Brain microvascular endothelial cell (primary cell): ENCODE measurements around the gene CEBPB.
A peak's percentile ranks its signal among the peaks of the same experiment; 100 is the strongest.

Experiments
- DNase-seq: peaks from one replicate; pipeline ENCODE4 v3.0.0-alpha.2; 2020
- H3K27ac ChIP-seq: fragments of 250-450 bp; sonication (Bioruptor Pico); 2 replicates; pipeline ENCODE4 v1.5.1; 2020; ENCODE audit warnings: mild to moderate bottlenecking, moderate library complexity
- H3K27me3 ChIP-seq: fragments of 250-450 bp; sonication (Bioruptor Pico); replicated peaks from 2 replicates; pipeline ENCODE4 v1.5.1; 2020; ENCODE audit warnings: mild to moderate bottlenecking
- H3K36me3 ChIP-seq: fragments of 250-450 bp; sonication (Bioruptor Pico); replicated peaks from 2 replicates; pipeline ENCODE4 v1.5.1; 2020; ENCODE audit warnings: mild to moderate bottlenecking
- H3K4me3 ChIP-seq: 2 replicates; pipeline ENCODE4 v1.5.1; 2011; ENCODE audit warnings: low read depth, mild to moderate bottlenecking, control low read depth, low read length, moderate library complexity
- CTCF ChIP-seq: IDR thresholded peaks from 2 replicates; pipeline ENCODE4 v1.5.1; 2011; ENCODE audit warnings: low read depth, mild to moderate bottlenecking, moderate library complexity, low read length, control low read depth, inconsistent platforms; ENCODE audit errors: missing control alignments
- in situ Hi-C: cut with HindIII; loops from 2 replicates; pipeline ENCODE4 v1.10.0; 2017; ENCODE audit warnings: low sequenced_read_pairs, low pct_ligation_motif_present

Gene CEBPB

DNA sequence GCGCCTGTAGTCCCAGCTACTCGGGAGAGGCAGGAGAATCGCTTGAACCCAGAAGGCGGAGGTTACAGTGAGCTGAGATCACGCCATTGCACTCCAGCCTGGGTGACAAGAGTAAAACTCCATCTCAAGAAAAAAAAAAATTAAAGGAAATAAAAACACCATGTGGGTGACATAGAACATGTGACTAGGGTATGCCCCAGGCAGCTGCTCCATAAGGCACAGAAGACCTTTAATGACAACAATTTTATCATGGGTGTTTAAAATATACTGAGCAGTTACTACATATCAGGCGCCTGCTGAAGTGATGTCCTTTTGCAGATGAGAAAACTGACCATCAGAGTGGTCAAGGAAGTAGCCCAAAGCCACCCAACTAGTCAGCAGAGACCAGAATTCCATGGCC lies 45.1 kb upstream of the CEBPB start:
- in situ Hi-C loops: no loop called here
- Histone ChIP-seq H3K36me3 (peaks cover 38% of the 10 kb centered on the region), H3K27me3 (no peaks in the 10 kb centered on the region), H3K4me3 (no peak overlapping the region), H3K27ac (peak overlapping the region; percentile 98)
- no peak for DNase-seq
- TF ChIP-seq CTCF: no peak

- peak overlapping the region; percentile 76 for H3K27ac ChIP-seq
- no peak for TF ChIP-seq CTCF
- in situ Hi-C loops: no loop called here
- no peak overlapping the region for H3K4me3 ChIP-seq
- peaks cover 31% of the 10 kb centered on the region for H3K36me3 ChIP-seq
- H3K27me3 ChIP-seq: no peaks in the 10 kb centered on the region
- DNase-seq: no peak
These were observed 44.4 kb upstream of the CEBPB start for GRCh38 chr20:50146214-50146613.

DNA sequence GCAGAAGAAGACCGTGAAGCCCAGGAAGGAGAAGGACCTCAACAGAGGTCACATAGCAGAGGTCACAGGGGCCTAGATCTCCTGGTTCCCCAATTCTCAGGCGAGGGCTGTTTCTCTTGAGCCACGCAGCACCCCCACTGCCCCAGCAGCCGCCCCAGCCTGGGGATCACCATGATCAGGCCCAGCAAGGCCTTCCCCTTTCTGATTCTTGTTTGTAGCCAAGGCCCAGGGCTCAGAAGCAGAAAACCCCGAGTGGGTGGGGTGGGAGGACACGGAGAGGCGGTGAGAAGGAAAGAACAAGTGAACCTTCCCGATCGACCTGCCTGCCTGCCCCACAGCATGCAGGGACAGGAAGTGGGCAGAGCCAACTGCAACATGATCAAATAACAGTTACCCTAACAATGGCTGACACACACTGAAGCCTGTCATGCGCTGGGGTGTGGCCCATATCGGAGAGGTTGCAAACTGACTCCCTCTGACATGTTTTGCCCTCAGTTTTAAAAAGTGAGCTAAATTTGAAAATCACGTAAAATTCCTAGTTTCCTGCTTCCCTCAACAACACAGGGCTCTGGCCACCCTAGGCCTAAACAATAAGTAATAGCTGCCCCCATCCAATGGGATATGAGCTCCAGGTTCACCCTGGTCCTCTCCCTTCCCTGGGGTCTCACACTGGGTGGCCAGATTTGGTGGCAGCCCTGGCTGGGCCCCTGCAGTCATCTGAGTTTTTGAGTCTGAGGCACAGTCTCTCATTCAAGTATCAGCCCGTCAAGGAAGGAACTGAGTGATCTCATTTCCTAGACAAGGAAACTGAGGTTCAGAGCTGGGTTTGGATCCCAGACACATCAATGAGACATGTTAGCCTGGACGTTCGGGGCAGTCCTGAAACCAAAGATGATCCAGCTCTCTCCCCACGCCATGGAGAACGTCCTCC lies 43.6 kb upstream of the CEBPB start:
- Histone ChIP-seq H3K27me3 (no peaks in the 10 kb centered on the region), H3K27ac (peak overlapping the region; percentile 76), H3K36me3 (peaks cover 27% of the 10 kb centered on the region), H3K4me3 (no peak overlapping the region)
- no peak for DNase-seq
- no peak for TF ChIP-seq CTCF
- in situ Hi-C loops: no loop called here

DNA sequence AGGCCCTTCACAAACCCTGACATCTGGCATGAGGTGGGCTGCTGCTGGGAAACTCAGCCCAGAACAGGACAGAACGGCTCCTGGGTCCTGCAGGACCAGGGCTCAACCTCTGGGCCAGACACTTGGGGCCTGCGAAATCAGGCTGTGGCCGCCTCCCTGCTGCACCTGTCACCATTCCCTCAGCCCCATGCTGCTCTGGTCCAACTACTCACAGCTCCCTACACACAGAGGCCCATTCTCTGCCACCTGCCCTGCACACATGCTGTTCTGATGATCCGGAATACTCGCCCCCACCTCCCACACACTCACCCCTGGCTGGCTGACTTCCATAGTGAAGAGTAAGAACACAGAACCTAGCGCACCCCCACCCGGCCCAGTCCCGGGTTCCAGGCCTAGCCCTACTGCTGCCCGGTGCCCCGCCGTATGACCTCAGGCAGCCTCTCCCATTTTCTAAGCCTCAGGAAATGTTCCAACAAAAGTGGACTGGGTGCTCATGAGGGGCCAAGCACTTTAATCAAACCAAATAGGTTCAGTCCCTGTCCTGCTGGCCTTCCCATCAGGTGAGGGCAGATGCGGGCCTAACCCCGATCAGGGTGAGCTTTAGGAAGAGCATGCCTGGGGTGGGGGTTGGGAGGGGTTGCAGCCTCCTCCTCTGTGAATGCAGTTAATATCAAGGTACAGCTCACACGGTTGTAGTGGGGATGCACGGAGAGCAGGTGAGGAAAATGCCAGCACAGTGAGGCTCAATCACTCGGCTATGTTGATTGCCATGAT lies 41.0 kb upstream of the CEBPB start:
- DNase-seq: no peak
- no peak overlapping the region for H3K4me3 ChIP-seq
- in situ Hi-C loops: no loop called here
- H3K36me3 ChIP-seq: peaks cover 15% of the 10 kb centered on the region
- TF ChIP-seq CTCF: no peak
- H3K27me3 ChIP-seq: no peaks in the 10 kb centered on the region
- no peak overlapping the region for H3K27ac ChIP-seq

GRCh38 chr20:50151034-50151743 lies 39.4 kb upstream of the CEBPB start:
- Histone ChIP-seq H3K27ac (peak overlapping the region; percentile 26), H3K4me3 (no peak overlapping the region)
- TF ChIP-seq CTCF: no peak

More at GRCh38 chr20:50151034-50151743, 39.4 kb upstream of the CEBPB start:
- in situ Hi-C loops: no loop called here
- Histone ChIP-seq H3K27me3 (no peaks in the 10 kb centered on the region), H3K36me3 (peaks cover 15% of the 10 kb centered on the region)
- no peak for DNase-seq
